ENCODE results near the gene RPN1. TPM values are rescaled to one million over a fixed set of nuclear protein-coding genes. Genes with fewer than 3 reads are reported as not detected.

Gene RPN1
- total and polyA plus RNA-seq, 2 of the 13 experiments (the other 11 are each of a cell fraction or from before 2014, with no cell fraction given): 290 to 342 TPM

GRCh38 chr3:128584412-128585020, 66.1 kb downstream of the RPN1 start (continued):
- no peak for TF ChIP-seq SMARCE1 (IDR thresholded peaks at IDR 0.05; ENCODE audit: borderline replicate concordance)
- no peak for TF ChIP-seq ZBTB2 (CRISPR knock-in tag; IDR thresholded peaks at IDR 0.05; ENCODE audit: low read depth)
- TF ChIP-seq, protein P1, sequence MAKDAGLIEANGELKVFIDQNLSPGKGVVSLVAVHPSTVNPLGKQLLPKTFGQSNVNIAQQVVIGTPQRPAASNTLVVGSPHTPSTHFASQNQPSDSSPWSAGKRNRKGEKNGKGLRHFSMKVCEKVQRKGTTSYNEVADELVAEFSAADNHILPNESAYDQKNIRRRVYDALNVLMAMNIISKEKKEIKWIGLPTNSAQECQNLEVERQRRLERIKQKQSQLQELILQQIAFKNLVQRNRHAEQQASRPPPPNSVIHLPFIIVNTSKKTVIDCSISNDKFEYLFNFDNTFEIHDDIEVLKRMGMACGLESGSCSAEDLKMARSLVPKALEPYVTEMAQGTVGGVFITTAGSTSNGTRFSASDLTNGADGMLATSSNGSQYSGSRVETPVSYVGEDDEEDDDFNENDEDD (CRISPR knock-in tag; IDR thresholded peaks at IDR 0.05; ENCODE audit: borderline replicate concordance): peak; percentile 55; the same call in 1 of the 2 replicates
- TF ChIP-seq ELF1 (CRISPR knock-in tag; IDR thresholded peaks at IDR 0.05): 0 out of 2 replicates have a peak, but pooled peaks have one; percentile 24
- no peak for TF ChIP-seq ZNF674 (CRISPR knock-in tag; IDR thresholded peaks at IDR 0.05; ENCODE audit: low read depth)
- 0 out of 2 replicates have a peak, but pooled peaks have one; percentile 49 for TF ChIP-seq MXD4 (CRISPR knock-in tag; IDR thresholded peaks at IDR 0.05)
- no peak for TF ChIP-seq ZKSCAN1 (IDR thresholded peaks at IDR 0.05; ENCODE audit: low read length)
- TF ChIP-seq CREM (IDR thresholded peaks at IDR 0.05): no peak
- no peak for TF ChIP-seq CREM (CRISPR knock-in tag; IDR thresholded peaks at IDR 0.05)
- TF ChIP-seq IRF2 (CRISPR knock-in tag; IDR thresholded peaks at IDR 0.05): peak; percentile 33; the same call in 1 of the 2 replicates
- TF ChIP-seq RFX5 (IDR thresholded peaks at IDR 0.05; ENCODE audit: low read depth, low read length): 0 out of 2 replicates have a peak, but pooled peaks have one; percentile 11
- TF ChIP-seq FOXK1 (CRISPR knock-in tag; IDR thresholded peaks at IDR 0.05; ENCODE audit: borderline replicate concordance, low read depth): no peak
- TF ChIP-seq ZNF382 (CRISPR knock-in tag; IDR thresholded peaks at IDR 0.05; ENCODE audit: borderline replicate concordance): no peak
- peak; percentile 80 for TF ChIP-seq MAX (IDR thresholded peaks at IDR 0.05)
- TF ChIP-seq KDM3A (CRISPR knock-in tag; IDR thresholded peaks at IDR 0.05; ENCODE audit: low read depth): 0 out of 2 replicates have a peak, but pooled peaks have one; percentile 40
- peak; percentile 97 for TF ChIP-seq HNRNPL (IDR thresholded peaks at IDR 0.05; ENCODE audit: low read depth, low read length)
- 0 out of 2 replicates have a peak, but pooled peaks have one; percentile 33 for TF ChIP-seq ZNF598 (CRISPR knock-in tag; IDR thresholded peaks at IDR 0.05; ENCODE audit: borderline replicate concordance)
- TF ChIP-seq ZNF432 (CRISPR knock-in tag; IDR thresholded peaks at IDR 0.05; ENCODE audit: borderline replicate concordance): no peak
- TF ChIP-seq GMEB2 (CRISPR knock-in tag; IDR thresholded peaks at IDR 0.05; ENCODE audit: low read depth): no peak
- peak; percentile 75 for TF ChIP-seq ZNF687 (CRISPR knock-in tag; IDR thresholded peaks at IDR 0.05)
- no peak for TF ChIP-seq REL (CRISPR knock-in tag; conservative IDR thresholded peaks at IDR 0.05)

All from HepG2 (cell line).